MM.1S (cell line): ENCODE measurements around the gene PTPRD.

Source experiments
- CTCF ChIP-seq: fragments of 300-600 bp; sonication (generic); IDR thresholded peaks from 2 replicates; pipeline ENCODE4 v1.5.1; 2016; ENCODE audit warnings: antibody characterized with exemption, low read length, mixed read lengths
- EZH2 ChIP-seq: fragments of 300-600 bp; sonication (generic); optimal IDR thresholded peaks from 2 replicates; pipeline ENCODE3; 2017; ENCODE audit warnings: low read depth, mild to moderate bottlenecking, antibody characterized with exemption, low read length, mixed read lengths

- no peak for TF ChIP-seq CTCF
- no peak for TF ChIP-seq EZH2
Measured at GRCh38 chr9:8266861-8267260, 2345.9 kb downstream of the PTPRD start.
